ENCODE results near the gene S100A9. TPM values are rescaled to one million over a fixed set of nuclear protein-coding genes. Genes with fewer than 3 reads are reported as not detected.
A peak's percentile ranks its signal among the peaks of the same experiment; 100 is the strongest.
"Not testable (repeated sequence)": the region's sequence is repeated elsewhere in the genome, so short reads cannot be mapped to it uniquely, and the experiment has no call there.

S100A9 gene
- total RNA-seq, 1 experiment from 2014 or later, result not detected

GRCh38 chr1:153341431-153341934 lies 16.2 kb upstream of the S100A9 start:
- no peaks in the 10 kb centered on the region for H3K36me3 ChIP-seq
- H3K27me3 ChIP-seq, result peaks cover 29% of the 10 kb centered on the region
- H3K9me3 ChIP-seq, result peaks cover 2% of the 10 kb centered on the region; the same call in 1 of the 2 replicates
- no peak for DNase-seq
- H3K4me3 ChIP-seq, result no peak overlapping the region

- no peak for DNase-seq
- no peak overlapping the region for H3K4me3 ChIP-seq
- peaks cover 2% of the 10 kb centered on the region; the same call in 1 of the 2 replicates for H3K9me3 ChIP-seq
- peaks cover 32% of the 10 kb centered on the region for H3K27me3 ChIP-seq
- no peaks in the 10 kb centered on the region for H3K36me3 ChIP-seq
Measured at GRCh38 chr1:153342178-153342577, 15.5 kb upstream of the S100A9 start.

GRCh38 chr1:153343040-153343681 lies 14.5 kb upstream of the S100A9 start:
- peaks cover 2% of the 10 kb centered on the region; the same call in 1 of the 2 replicates for H3K9me3 ChIP-seq
- no peak for DNase-seq
- H3K36me3 ChIP-seq, result no peaks in the 10 kb centered on the region
- peaks cover 39% of the 10 kb centered on the region for H3K27me3 ChIP-seq
- no peak overlapping the region for H3K4me3 ChIP-seq

DNA sequence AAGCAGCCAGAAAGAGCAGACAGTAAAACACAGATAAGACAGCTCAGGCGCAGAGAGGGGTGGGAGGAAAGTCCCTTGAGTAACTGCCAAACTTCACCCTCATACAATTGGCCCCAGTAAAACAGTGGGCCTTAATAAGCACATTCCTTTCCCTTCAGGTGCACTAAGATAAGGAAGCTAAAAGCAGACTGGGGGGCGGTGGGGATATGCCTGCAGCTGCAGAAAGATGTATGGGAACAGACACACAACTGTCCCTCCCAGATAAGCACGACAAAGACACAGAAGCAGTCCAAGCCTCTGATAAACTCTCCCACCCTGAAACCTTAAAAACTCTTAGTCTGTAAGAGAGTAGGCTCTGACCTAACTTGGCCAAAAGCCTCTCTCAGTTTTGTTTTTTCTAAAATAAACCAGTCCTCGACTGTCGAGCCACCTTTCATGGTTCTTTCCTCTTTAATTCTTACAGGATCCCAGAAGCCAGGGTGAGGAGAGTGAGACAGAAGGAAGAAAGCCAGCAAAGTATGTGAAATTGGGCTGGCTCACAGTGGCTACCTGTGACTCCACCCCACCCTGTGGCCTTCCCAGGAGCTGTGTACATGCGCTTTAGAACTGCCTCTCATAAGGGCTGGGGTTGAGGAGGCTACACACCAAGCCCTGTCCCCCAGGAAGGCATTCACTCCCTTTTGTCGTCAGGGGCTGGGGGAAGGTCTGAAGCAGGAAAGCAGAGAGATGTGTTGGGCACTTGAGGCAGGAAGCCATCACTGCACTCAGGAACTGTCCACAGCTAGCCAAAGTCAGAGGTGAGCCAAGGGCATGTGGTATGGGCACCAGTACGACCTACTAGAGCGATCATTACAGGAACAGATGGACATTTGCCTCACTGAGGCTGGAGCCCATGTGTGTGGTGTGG lies 13.6 kb upstream of the S100A9 start:
- peaks cover 44% of the 10 kb centered on the region for H3K27me3 ChIP-seq
- H3K9me3 ChIP-seq, result peaks cover 2% of the 10 kb centered on the region; the same call in 1 of the 2 replicates
- no peak overlapping the region for H3K4me3 ChIP-seq
- no peaks in the 10 kb centered on the region for H3K36me3 ChIP-seq
- DNase-seq, result no peak

GRCh38 chr1:153344718-153345025 lies 13.0 kb upstream of the S100A9 start:
- DNase-seq, result no peak
- Histone ChIP-seq H3K36me3 (no peaks in the 10 kb centered on the region), H3K4me3 (no peak overlapping the region), H3K9me3 (peaks cover 2% of the 10 kb centered on the region; the same call in 1 of the 2 replicates), H3K27me3 (peaks cover 48% of the 10 kb centered on the region)

GRCh38 chr1:153345187-153346076 lies 12.2 kb upstream of the S100A9 start:
- no peaks in the 10 kb centered on the region for H3K36me3 ChIP-seq
- no peak overlapping the region for H3K4me3 ChIP-seq
- H3K9me3 ChIP-seq, result no peaks in the 10 kb centered on the region
- peaks cover 49% of the 10 kb centered on the region for H3K27me3 ChIP-seq
- DNase-seq, result no peak

- Histone ChIP-seq H3K9me3 (no peaks in the 10 kb centered on the region), H3K36me3 (no peaks in the 10 kb centered on the region), H3K4me3 (no peak overlapping the region), H3K27me3 (peaks cover 52% of the 10 kb centered on the region)
- no peak for DNase-seq
Measured at GRCh38 chr1:153346077-153346723, 11.5 kb upstream of the S100A9 start.

DNA sequence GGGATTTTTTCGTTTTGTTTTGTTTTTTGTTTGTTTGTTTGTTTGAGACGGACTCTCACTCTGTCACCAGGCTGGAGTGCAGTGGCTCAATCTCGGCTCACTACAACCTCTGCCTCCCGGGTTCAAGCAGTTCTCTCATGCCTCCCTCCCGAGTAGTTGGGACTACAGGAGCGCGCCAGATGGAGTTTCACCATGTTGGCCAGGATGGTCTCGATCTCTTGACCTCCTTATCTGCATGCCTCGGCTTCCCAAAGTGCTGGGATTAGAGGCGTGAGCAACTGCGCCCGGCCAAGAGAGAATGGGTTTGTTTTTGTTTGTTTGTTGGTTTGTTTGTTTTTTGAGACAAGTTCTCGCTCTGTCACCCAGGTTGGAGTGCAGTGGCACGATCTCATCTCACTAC lies 10.6 kb upstream of the S100A9 start:
- peaks cover 60% of the 10 kb centered on the region for H3K27me3 ChIP-seq
- H3K9me3 ChIP-seq, H3K4me3 ChIP-seq, DNase-seq, H3K36me3 ChIP-seq: not testable (repeated sequence)

- H3K9me3 ChIP-seq, result no peaks in the 10 kb centered on the region
- H3K4me3 ChIP-seq, result no peak overlapping the region
- peaks cover 58% of the 10 kb centered on the region for H3K27me3 ChIP-seq
- no peak for DNase-seq
- H3K36me3 ChIP-seq, result no peaks in the 10 kb centered on the region
Measured at GRCh38 chr1:153347856-153348255, 9.8 kb upstream of the S100A9 start.

DNA sequence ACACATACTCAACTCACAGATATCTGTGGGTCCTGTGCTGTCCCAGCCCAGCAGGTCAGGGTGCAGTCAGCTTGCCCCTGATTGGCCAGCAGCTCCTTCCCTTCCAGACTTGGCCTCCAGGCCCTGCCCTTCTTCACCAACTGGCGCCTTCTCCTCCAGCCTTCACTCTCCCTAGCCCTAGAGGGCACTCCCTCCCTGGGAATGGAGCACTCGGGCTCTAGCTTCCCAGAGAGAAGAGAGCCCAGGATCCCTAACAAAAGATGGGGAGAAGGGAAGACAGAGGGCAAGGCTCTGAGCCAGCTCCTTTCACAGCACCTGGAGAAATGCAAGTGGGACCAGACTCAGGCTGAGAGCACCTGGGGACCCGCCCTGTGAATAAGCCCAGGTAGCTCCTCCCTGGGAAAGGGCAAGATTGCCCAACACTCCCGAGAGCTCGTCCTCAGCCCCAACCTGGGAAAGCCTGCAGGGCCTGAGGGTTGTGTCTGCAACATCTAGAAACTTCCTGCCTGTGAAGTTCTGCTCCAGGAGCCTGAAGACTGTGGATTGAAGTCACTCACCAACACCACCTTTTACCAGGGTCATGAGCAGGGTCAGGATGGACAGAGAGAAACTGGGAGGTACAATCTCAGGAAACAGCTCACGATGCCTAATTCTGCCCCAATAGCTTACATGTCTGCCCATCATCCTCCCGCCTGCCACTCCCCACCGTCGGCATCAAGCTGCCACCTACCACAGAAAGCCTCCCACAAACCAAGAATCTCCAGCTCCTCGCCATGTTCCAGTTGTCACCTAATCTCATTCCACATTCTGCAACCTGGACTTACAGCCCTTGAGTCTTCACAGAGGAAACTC lies 8.9 kb upstream of the S100A9 start, which contains the start of gene PGLYRP4:
TSS of gene PGLYRP4 (minus strand) at position 331 of the 852 bp plus-strand sequence. CDS start 909 bp downstream, outside the sequence.
- H3K27me3 ChIP-seq, result peaks cover 54% of the 10 kb centered on the region

GRCh38 chr1:153349363-153350320 lies 8.0 kb upstream of the S100A9 start:
- Histone ChIP-seq H3K36me3 (no peaks in the 10 kb centered on the region), H3K4me3 (no peak overlapping the region), H3K9me3 (no peaks in the 10 kb centered on the region), H3K27me3 (peaks cover 51% of the 10 kb centered on the region)
- DNase-seq, result no peak

More for the DNA sequence above, 8.9 kb upstream of the S100A9 start, which contains the start of gene PGLYRP4:
- DNase-seq, result peak; percentile 28
- no peak within 1 kb of the TSS for H3K4me3 ChIP-seq
- no peaks in the 10 kb centered on the region for H3K9me3 ChIP-seq
- no peaks in the 10 kb centered on the region for H3K36me3 ChIP-seq

- no peaks in the 10 kb centered on the region for H3K36me3 ChIP-seq
- H3K27me3 ChIP-seq, result peaks cover 51% of the 10 kb centered on the region
- H3K9me3 ChIP-seq, result no peaks in the 10 kb centered on the region
- DNase-seq, result no peak
- no peak overlapping the region for H3K4me3 ChIP-seq
Measured at GRCh38 chr1:153350321-153350957, 7.2 kb upstream of the S100A9 start.

GRCh38 chr1:153352523-153352922 lies 5.1 kb upstream of the S100A9 start:
- no peaks in the 10 kb centered on the region for H3K36me3 ChIP-seq
- H3K9me3 ChIP-seq, result peaks cover 5% of the 10 kb centered on the region; the same call in 1 of the 2 replicates
- H3K4me3 ChIP-seq, result no peak overlapping the region
- DNase-seq, result peak; percentile 48
- H3K27me3 ChIP-seq, result peaks cover 37% of the 10 kb centered on the region

All from MG63 (cell line).